MM.1S (cell line): ENCODE results near the gene ACOXL.

Source experiments
- DNase-seq: peaks from one replicate; pipeline ENCODE4 v3.0.0-alpha.2; 2015
- H2AFZ ChIP-seq: fragments of 300-600 bp; sonication (generic); 2 replicates; pipeline ENCODE4 v1.6.0; 2016; ENCODE audit warnings: antibody characterized with exemption, low read length
- H3F3A ChIP-seq: fragments of 300-600 bp; sonication (generic); 2 replicates; pipeline ENCODE4 v1.6.1; 2016; ENCODE audit warnings: mild to moderate bottlenecking, antibody characterized with exemption, low read length, moderate library complexity, mixed read lengths; ENCODE audit not compliant: insufficient read depth
- H3K27ac ChIP-seq: fragments of 300-600 bp; sonication (generic); 2 replicates; pipeline ENCODE4 v1.5.1; 2016; ENCODE audit warnings: mild to moderate bottlenecking, low read length
- H3K27me3 ChIP-seq: fragments of 300-600 bp; sonication (generic); replicated peaks from 2 replicates; pipeline ENCODE4 v1.6.0; 2016; ENCODE audit warnings: low read length; ENCODE audit not compliant: insufficient read depth
- H3K36me3 ChIP-seq: fragments of 300-600 bp; sonication (generic); replicated peaks from 2 replicates; pipeline ENCODE4 v1.6.1; 2016; ENCODE audit warnings: mild to moderate bottlenecking, low read length, mixed read lengths; ENCODE audit not compliant: insufficient read depth
- H3K4me1 ChIP-seq: fragments of 300-600 bp; sonication (generic); 2 replicates; pipeline ENCODE4 v1.6.1; 2016; ENCODE audit warnings: low read length, mixed read lengths
- H3K4me2 ChIP-seq: fragments of 300-600 bp; sonication (generic); 2 replicates; pipeline ENCODE4 v1.6.0; 2016; ENCODE audit warnings: low read depth, low read length
- H3K4me3 ChIP-seq: fragments of 300-600 bp; sonication (generic); 2 replicates; pipeline ENCODE4 v1.5.1; 2016; ENCODE audit warnings: low read length, mixed read lengths
- H3K79me2 ChIP-seq: fragments of 300-600 bp; sonication (generic); 2 replicates; pipeline ENCODE4 v1.6.1; 2016; ENCODE audit warnings: mixed run types, low read length, mixed read lengths
- H3K9ac ChIP-seq: fragments of 300-600 bp; sonication (generic); 2 replicates; pipeline ENCODE4 v1.6.1; 2016; ENCODE audit warnings: low read length, mixed read lengths
- H3K9me2 ChIP-seq: fragments of 300-600 bp; sonication (generic); replicated peaks from 2 replicates; pipeline ENCODE4 v1.6.1; 2016; ENCODE audit warnings: mild to moderate bottlenecking, low read length, mixed read lengths; ENCODE audit not compliant: insufficient read depth
- H3K9me3 ChIP-seq: fragments of 300-600 bp; sonication (generic); replicated peaks from 2 replicates; pipeline ENCODE4 v1.6.1; 2016; ENCODE audit warnings: mild to moderate bottlenecking, low read length, mixed read lengths; ENCODE audit not compliant: insufficient read depth
- H4K20me1 ChIP-seq: fragments of 300-600 bp; sonication (generic); 2 replicates; pipeline ENCODE4 v1.6.1; 2016; ENCODE audit warnings: mild to moderate bottlenecking, low read length, moderate library complexity, mixed read lengths; ENCODE audit not compliant: insufficient read depth
- EZH2 ChIP-seq: fragments of 300-600 bp; sonication (generic); optimal IDR thresholded peaks from 2 replicates; pipeline ENCODE3; 2017; ENCODE audit warnings: low read depth, mild to moderate bottlenecking, antibody characterized with exemption, low read length, mixed read lengths
- EZH2phosphoT487 ChIP-seq: fragments of 300-600 bp; sonication (generic); IDR thresholded peaks from 2 replicates; pipeline ENCODE4 v1.6.1; 2018; ENCODE audit warnings: antibody characterized with exemption, low read length
- TF ChIP-seq, protein P1 (sequence below): fragments of 300-600 bp; sonication (generic); IDR thresholded peaks from 2 replicates; pipeline ENCODE4 v1.5.1; 2016; ENCODE audit warnings: antibody characterized with exemption, low read length, mixed read lengths

Gene ACOXL

GRCh38 chr2:110702514-110703380 lies 29.6 kb upstream of the ACOXL start:
- Histone ChIP-seq H3K27ac (no peak overlapping the region), H3K27me3 (no peaks in the 10 kb centered on the region), H3K9me2 (no peaks in the 10 kb centered on the region), H2AFZ (no peak overlapping the region), H3K36me3 (no peaks in the 10 kb centered on the region), H3F3A (no peaks in the 10 kb centered on the region), H3K4me1 (peaks cover 15% of the 10 kb centered on the region; the same call in 1 of the 2 replicates), H3K79me2 (no peaks in the 10 kb centered on the region), H4K20me1 (no peaks in the 10 kb centered on the region), H3K9me3 (no peaks in the 10 kb centered on the region), H3K9ac (no peak overlapping the region), H3K4me2 (no peak overlapping the region), H3K4me3 (no peak overlapping the region)
- peak; percentile 4 for DNase-seq
- TF ChIP-seq EZH2 (no peak), EZH2phosphoT487 (no peak)
- TF ChIP-seq, protein P1, sequence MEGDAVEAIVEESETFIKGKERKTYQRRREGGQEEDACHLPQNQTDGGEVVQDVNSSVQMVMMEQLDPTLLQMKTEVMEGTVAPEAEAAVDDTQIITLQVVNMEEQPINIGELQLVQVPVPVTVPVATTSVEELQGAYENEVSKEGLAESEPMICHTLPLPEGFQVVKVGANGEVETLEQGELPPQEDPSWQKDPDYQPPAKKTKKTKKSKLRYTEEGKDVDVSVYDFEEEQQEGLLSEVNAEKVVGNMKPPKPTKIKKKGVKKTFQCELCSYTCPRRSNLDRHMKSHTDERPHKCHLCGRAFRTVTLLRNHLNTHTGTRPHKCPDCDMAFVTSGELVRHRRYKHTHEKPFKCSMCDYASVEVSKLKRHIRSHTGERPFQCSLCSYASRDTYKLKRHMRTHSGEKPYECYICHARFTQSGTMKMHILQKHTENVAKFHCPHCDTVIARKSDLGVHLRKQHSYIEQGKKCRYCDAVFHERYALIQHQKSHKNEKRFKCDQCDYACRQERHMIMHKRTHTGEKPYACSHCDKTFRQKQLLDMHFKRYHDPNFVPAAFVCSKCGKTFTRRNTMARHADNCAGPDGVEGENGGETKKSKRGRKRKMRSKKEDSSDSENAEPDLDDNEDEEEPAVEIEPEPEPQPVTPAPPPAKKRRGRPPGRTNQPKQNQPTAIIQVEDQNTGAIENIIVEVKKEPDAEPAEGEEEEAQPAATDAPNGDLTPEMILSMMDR: no peak

DNA sequence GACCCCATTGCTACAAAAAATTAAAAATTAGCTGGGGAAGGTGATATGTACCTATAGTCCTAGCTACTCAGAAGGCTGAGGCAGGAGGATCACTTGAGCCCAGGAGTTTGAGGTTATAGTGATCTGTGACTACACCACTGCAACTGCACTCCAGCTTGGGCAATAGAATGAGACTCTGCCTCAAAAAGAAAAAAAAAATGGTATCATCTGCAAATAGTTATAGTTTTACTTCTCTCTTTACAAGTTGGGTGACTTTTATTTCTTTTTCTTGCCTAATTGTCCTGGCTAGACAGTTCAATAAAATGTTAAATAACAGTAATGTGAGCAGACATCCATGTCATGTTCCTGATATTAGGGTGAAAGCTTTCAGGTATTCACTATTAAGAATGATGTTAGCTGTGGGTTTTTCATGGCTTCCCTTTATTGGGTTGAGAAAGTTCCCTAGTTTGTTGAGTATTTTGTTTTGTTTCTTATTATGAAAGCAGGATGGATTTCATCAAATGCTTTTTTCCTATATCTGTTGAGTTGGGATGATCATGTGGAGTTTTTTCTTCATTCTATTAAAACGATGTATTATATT lies 24.9 kb upstream of the ACOXL start:
- H3K27ac ChIP-seq: no peak overlapping the region
- no peaks in the 10 kb centered on the region for H3K27me3 ChIP-seq
- DNase-seq: peak; percentile 4

GRCh38 chr2:110708455-110708854 lies 23.9 kb upstream of the ACOXL start:
- Histone ChIP-seq H3F3A (peaks cover 2% of the 10 kb centered on the region; the same call in 1 of the 2 replicates), H2AFZ (no peak overlapping the region), H3K4me3 (no peak overlapping the region), H3K9me3 (no peaks in the 10 kb centered on the region), H3K27me3 (no peaks in the 10 kb centered on the region), H3K27ac (no peak overlapping the region), H3K4me1 (peaks cover 9% of the 10 kb centered on the region), H4K20me1 (no peaks in the 10 kb centered on the region), H3K9me2 (no peaks in the 10 kb centered on the region), H3K9ac (no peak overlapping the region), H3K36me3 (no peaks in the 10 kb centered on the region), H3K79me2 (no peaks in the 10 kb centered on the region), H3K4me2 (no peak overlapping the region)
- no peak for DNase-seq
- no peak for TF ChIP-seq EZH2

More for the DNA sequence above, 24.9 kb upstream of the ACOXL start:
- TF ChIP-seq EZH2phosphoT487 (no peak), EZH2 (no peak)
- TF ChIP-seq, protein P1: no peak
- Histone ChIP-seq H3K9me3 (no peaks in the 10 kb centered on the region), H3K4me2 (no peak overlapping the region), H2AFZ (no peak overlapping the region), H3K9ac (no peak overlapping the region), H3K36me3 (no peaks in the 10 kb centered on the region), H3K79me2 (no peaks in the 10 kb centered on the region), H3K4me1 (peaks cover 9% of the 10 kb centered on the region; the same call in 1 of the 2 replicates), H3K4me3 (no peak overlapping the region), H3K9me2 (no peaks in the 10 kb centered on the region), H3F3A (no peaks in the 10 kb centered on the region), H4K20me1 (no peaks in the 10 kb centered on the region)
